GM12878 (cell line): ENCODE results near the gene NLN. TPM values are rescaled to one million over a fixed set of nuclear protein-coding genes. Genes with fewer than 3 reads are reported as not detected.

Experiments
- ATAC-seq: fragments of 200-7000 bp; cut with Tn5 transposase; 3 replicates; pipeline ENCODE4 v1.9.1; 2020; ENCODE audit warnings: mild to moderate bottlenecking, moderate library complexity
- BruUV-seq: library from RNA; stranded (reverse); fragments of 400-500 nt; replicated peaks from 2 replicates; lab custom pipeline; 2021; lab: Mats Ljungman, UMichigan
- CTCF ChIA-PET: fragments of 300-600 bp; sonication (Branson Sonifier 250); formaldehyde crosslinking; extraction: SDS; loops from one replicate; lab custom pipeline; 2021; ENCODE audit warnings: inconsistent platforms; lab: Yijun Ruan, JAX
- POLR2A ChIA-PET: fragments of 350-600 bp; formaldehyde crosslinking; extraction: SDS; loops from one replicate; lab custom pipeline; 2021; ENCODE audit warnings: inconsistent platforms; lab: Charles Lee
- RAD21 ChIA-PET: fragments of 300-600 bp; sonication (Branson Sonifier 250); formaldehyde crosslinking; loops from one replicate; lab custom pipeline; 2023; ENCODE audit warnings: antibody characterized with exemption; ENCODE audit not compliant: unreplicated experiment; lab: Charles Lee
- SMC1A ChIA-PET: fragments of 300-600 bp; sonication (Branson Sonifier 250); formaldehyde crosslinking; loops from one replicate; lab custom pipeline; 2023; ENCODE audit not compliant: unreplicated experiment, uncharacterized antibody; lab: Charles Lee
- DNase-seq: peaks from one replicate; pipeline ENCODE4 v3.0.0-alpha.2; 2011; ENCODE audit warnings: low read depth, low spot score
- FAIRE-seq: peaks from 3 replicates; lab custom pipeline; 2011; peaks lifted over from hg19 to GRCh38; lab: Jason Lieb, UNC
- H2AFZ ChIP-seq: 2 replicates; pipeline ENCODE4 v1.6.0; 2011; ENCODE audit warnings: low read depth, low read length, control low read depth; ENCODE audit not compliant: control insufficient read depth
- H3K27ac ChIP-seq: 2 replicates; pipeline ENCODE4 v1.5.1; 2011; ENCODE audit warnings: control low read depth; ENCODE audit not compliant: control insufficient read depth, insufficient read depth
- H3K27me3 ChIP-seq, 2 experiments: replicated peaks in 1 of 2; 2 replicates each; pipeline versions ENCODE4 v1.6.0 to v1.6.1; 2011; ENCODE audit warnings: low read length in 1 of 2; ENCODE audit not compliant: control insufficient read depth in 2 of 2, insufficient read depth in 2 of 2
- H3K36me3 ChIP-seq, 2 experiments: 2 replicates each; pipeline ENCODE4 v1.5.1; 2011; ENCODE audit warnings: low read length in 1 of 2; ENCODE audit not compliant: control insufficient read depth in 2 of 2, insufficient read depth in 2 of 2
- H3K4me1 ChIP-seq: 2 replicates; pipeline ENCODE4 v1.6.1; 2011; ENCODE audit warnings: mild to moderate bottlenecking, low read length, moderate library complexity, mixed read lengths; ENCODE audit not compliant: control insufficient read depth, insufficient read depth
- H3K4me2 ChIP-seq: 2 replicates; pipeline ENCODE4 v1.6.0; 2011; ENCODE audit warnings: control low read depth; ENCODE audit not compliant: control insufficient read depth, insufficient read depth
- H3K4me3 ChIP-seq: fragments of 200-600 bp; sonication (generic); 2 replicates; pipeline ENCODE4 v1.5.1; 2016
- H3K79me2 ChIP-seq: 2 replicates; pipeline ENCODE4 v1.6.0; 2011; ENCODE audit warnings: low read length; ENCODE audit not compliant: control insufficient read depth, insufficient read depth
- H3K9ac ChIP-seq: 2 replicates; pipeline ENCODE4 v1.8.0; 2011; ENCODE audit warnings: low read length, control low read depth, mixed read lengths; ENCODE audit not compliant: control insufficient read depth, insufficient read depth
- H3K9me3 ChIP-seq: replicated peaks from 3 replicates; pipeline ENCODE4 v1.5.1; 2011; ENCODE audit warnings: mild to moderate bottlenecking, low read length; ENCODE audit not compliant: control insufficient read depth, insufficient read depth
- H4K20me1 ChIP-seq: 2 replicates; pipeline ENCODE4 v1.6.0; 2011; ENCODE audit not compliant: control insufficient read depth, insufficient read depth
- BCL11A ChIP-seq: IDR thresholded peaks from 2 replicates; pipeline ENCODE4 v1.6.1; 2011; ENCODE audit warnings: low read depth, low read length
- MLLT1 ChIP-seq: fragments of 450-650 bp; IDR thresholded peaks from 2 replicates; pipeline ENCODE4 v1.6.1; 2016; ENCODE audit warnings: mild to moderate bottlenecking
- SRF ChIP-seq, 2 experiments: IDR thresholded peaks; 2 replicates each; pipeline ENCODE4 v1.6.1; 2011; ENCODE audit warnings: low read depth in 2 of 2, low read length in 2 of 2, mild to moderate bottlenecking in 1 of 2, moderate library complexity in 1 of 2
- WGBS: methylation state at CpG from one replicate; pipeline ENCODE4 v1.1.6; 2016; ENCODE audit warnings: low lambda C conversion rate; ENCODE audit not compliant: insufficient replicate concordance, insufficient coverage; ENCODE audit errors: missing lambda C conversion rate; 5-methylcytosine and 5-hydroxymethylcytosine counted together
- in situ Hi-C: fragments of 300-500 bp; cut with MboI; formaldehyde crosslinking; loops from 9 replicates; pipeline ENCODE4 v1.14.3; 2018; ENCODE audit warnings: mixed read lengths
- intact Hi-C: fragments of 100-400 bp; cut with micrococcal nuclease; formaldehyde crosslinking; loops from one replicate; pipeline ENCODE4 v1.14.2; 2022; ENCODE audit not compliant: unreplicated experiment
- polyA plus RNA-seq, 11 experiments: library from polyadenylated mRNA; depleted of rRNA in 4 of 11; unstranded in 6 of 11; stranded (reverse) in 5 of 11; fragments of >200 nt; fragmentation: Nextera tagmentation in 4 of 11; fragmentation: Illumina TruSeq in 1 of 11; extraction: Ambion mirVana in 4 of 11; extraction: Trizol in 1 of 11; gene quantifications; 1 replicate in 1 of 11; 2 replicates in 10 of 11; pipeline versions ENCODE4 v1.2.1 to v1.2.3, GENCODE V29; 2011 to 2016; ENCODE audit warnings: inconsistent platforms in 2 of 11, missing spikeins in 2 of 11, low read depth in 1 of 11
- total RNA-seq, 4 experiments: library from RNA; depleted of rRNA in 3 of 4; stranded (reverse); fragments of >200 nt in 3 of 4; fragmentation: Illumina TruSeq in 1 of 4; extraction: Trizol in 1 of 4; gene quantifications; 2 replicates each; pipeline versions ENCODE4 v1.2.1 to v1.2.3, GENCODE V29; 2013 to 2021

The NLN gene
- total and polyA plus RNA-seq, 10 of the 15 experiments (the other 5 are each of a cell fraction or from before 2014, with no cell fraction given): 6.8 to 56.9 (median 33.3) TPM

GRCh38 chr5:65808818-65809217 is 86.8 kb downstream of the NLN start:
- CTCF ChIA-PET: interaction anchor here (0.8 to 1.3 kb wide), 2 partner anchors 9 kb away, joined by 4 read pairs; no protein-coding TSS in a partner anchor
- no peak overlapping the region for H3K27ac ChIP-seq
- TF ChIP-seq MLLT1 (peak; percentile 99), SRF (IDR thresholded peaks at IDR 0.05; ENCODE audit: low read depth in 2 of 2, low read length in 2 of 2) (peak in 1 of 2 experiments; percentile 92; a peak in 2 of 4 replicates), BCL11A (no peak)
- TF ChIP-seq, all 136 proteins: peak for 2
- ChIA-PET RAD21 (interaction anchor here (1.1 to 1.5 kb wide), 2 partner anchors 10 to 14 kb away, joined by 3 to 5 read pairs; no protein-coding TSS in a partner anchor), SMC1A (interaction anchor here (0.8 to 1.3 kb wide), 5 partner anchors 9 to 82 kb away, joined by 3 to 4 read pairs (median 3); no protein-coding TSS in a partner anchor), POLR2A (interaction anchor here (1.0 kb wide), 1 partner anchor 11 kb away, joined by 3 read pairs; no protein-coding TSS in a partner anchor)
- Histone ChIP-seq H4K20me1 (no peaks in the 10 kb centered on the region), H3K36me3 (0 out of 4 replicates have a peak, but pooled peaks cover 0 to 7% of the 10 kb centered on the region in 2 experiments), H2AFZ (no peak overlapping the region; the same call in 1 of the 2 replicates), H3K9me3 (no peaks in the 10 kb centered on the region), H3K9ac (no peak overlapping the region), H3K27me3 (no peaks in the 10 kb centered on the region), H3K4me2 (no peak overlapping the region), H3K79me2 (no peaks in the 10 kb centered on the region), H3K4me3 (no peak overlapping the region), H3K4me1 (no peaks in the 10 kb centered on the region)
- intact Hi-C loops: no loop called here
- no peak for FAIRE-seq
- 100% methylated on average over 1 of the region's 1 CpG for WGBS
- in situ Hi-C loops: no loop called here
- BruUV-seq: no TSS peak
- ATAC-seq: 0 out of 3 replicates have a peak, but pooled peaks have one; percentile 25
- no peak for DNase-seq
